GM18511 (cell line): ENCODE measurements around the gene CYP4Z1.
"Not testable (repeated sequence)": the region's sequence is repeated elsewhere in the genome, so short reads cannot be mapped to it uniquely, and the experiment has no call there.

Source experiments
- ATAC-seq: cut with Tn5 transposase; IDR thresholded peaks from one replicate; pipeline ENCODE4 v1.9.1; 2021; ENCODE audit warnings: mild to moderate bottlenecking, moderate library complexity; ENCODE audit not compliant: unreplicated experiment

CYP4Z1 gene, protein sequence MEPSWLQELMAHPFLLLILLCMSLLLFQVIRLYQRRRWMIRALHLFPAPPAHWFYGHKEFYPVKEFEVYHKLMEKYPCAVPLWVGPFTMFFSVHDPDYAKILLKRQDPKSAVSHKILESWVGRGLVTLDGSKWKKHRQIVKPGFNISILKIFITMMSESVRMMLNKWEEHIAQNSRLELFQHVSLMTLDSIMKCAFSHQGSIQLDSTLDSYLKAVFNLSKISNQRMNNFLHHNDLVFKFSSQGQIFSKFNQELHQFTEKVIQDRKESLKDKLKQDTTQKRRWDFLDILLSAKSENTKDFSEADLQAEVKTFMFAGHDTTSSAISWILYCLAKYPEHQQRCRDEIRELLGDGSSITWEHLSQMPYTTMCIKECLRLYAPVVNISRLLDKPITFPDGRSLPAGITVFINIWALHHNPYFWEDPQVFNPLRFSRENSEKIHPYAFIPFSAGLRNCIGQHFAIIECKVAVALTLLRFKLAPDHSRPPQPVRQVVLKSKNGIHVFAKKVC

DNA sequence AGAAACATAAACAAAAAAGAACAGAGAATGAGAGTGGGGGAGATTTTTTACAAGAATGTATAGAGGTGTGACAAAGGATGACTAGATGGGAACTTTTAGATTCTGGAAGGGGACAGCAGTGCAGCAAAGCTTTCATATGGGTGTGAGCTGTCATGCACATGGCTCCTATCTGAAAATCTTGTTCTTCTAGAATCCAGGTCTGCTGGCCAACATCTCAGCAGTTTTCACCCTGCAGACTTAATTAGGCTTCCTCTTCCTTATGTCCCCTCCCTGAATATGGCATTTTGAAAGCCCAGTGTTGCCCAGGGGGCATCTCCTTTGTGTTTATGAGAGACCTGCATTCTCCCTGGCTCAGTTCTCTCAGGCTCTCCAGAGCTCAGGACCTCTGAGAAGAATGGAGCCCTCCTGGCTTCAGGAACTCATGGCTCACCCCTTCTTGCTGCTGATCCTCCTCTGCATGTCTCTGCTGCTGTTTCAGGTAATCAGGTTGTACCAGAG, at the start of gene CYP4Z1:
CYP4Z1 (plus strand) TSS at position 135 of the 498 bp plus-strand sequence; CDS start at position 395, 260 bp downstream.
- no peak for ATAC-seq

DNA sequence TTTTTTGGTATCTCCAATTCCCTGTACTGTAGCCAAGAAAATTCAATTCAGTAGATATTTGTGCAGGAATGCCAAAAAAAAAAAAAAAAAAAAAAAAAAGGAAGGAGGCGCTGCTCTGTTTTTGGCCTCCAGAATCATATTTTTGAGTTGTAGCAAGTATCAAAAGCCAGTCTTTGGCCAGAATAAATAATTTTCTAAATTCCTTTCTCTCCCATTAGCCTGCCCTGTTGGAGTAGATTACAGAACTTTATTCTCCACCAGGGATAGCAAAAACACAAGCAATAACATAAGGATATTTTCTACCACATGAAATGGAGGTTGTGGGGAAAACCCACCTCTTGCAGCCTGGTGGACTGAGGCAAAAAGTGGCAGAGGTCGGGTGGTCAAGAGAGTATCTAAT, 46.0 kb upstream of the CYP4Z1 start:
- ATAC-seq, result no peak

DNA sequence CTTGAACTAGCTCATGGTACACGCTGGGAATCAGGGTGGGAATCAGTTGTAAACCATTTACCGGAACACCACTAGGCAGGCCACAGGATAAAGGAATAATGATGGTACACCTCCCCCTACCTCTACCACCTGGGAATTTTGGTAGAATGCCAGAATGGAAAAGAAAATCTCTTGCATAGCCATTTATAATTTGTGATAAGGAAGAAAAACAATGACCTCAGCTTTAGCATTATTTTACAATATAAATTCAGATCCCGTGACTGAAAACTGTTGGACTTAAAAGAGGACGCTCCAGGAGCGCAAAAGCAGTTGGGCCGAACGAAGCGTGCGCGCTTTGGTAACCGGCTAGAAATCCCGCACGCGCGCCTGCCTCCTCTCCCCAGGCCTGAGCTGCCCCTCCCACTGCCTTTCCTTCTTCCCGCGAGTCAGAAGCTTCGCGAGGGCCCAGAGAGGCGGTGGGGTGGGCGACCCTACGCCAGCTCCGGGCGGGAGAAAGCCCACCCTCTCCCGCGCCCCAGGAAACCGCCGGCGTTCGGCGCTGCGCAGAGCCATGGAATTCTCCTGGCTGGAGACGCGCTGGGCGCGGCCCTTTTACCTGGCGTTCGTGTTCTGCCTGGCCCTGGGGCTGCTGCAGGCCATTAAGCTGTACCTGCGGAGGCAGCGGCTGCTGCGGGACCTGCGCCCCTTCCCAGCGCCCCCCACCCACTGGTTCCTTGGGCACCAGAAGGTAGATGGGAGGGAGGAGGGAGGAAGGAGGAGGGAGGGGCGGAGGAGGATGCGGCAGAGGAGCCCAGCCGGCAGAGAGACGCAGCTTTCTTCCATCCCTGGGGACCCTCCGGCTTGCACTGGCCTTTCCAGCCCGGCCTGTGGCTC, 43.5 kb upstream of the CYP4Z1 start, which contains the start of gene CYP4X1:
CYP4X1 (plus strand) TSS at position 402 of the 873 bp plus-strand sequence; CDS start at position 551, 149 bp downstream.
- no peak for ATAC-seq

DNA sequence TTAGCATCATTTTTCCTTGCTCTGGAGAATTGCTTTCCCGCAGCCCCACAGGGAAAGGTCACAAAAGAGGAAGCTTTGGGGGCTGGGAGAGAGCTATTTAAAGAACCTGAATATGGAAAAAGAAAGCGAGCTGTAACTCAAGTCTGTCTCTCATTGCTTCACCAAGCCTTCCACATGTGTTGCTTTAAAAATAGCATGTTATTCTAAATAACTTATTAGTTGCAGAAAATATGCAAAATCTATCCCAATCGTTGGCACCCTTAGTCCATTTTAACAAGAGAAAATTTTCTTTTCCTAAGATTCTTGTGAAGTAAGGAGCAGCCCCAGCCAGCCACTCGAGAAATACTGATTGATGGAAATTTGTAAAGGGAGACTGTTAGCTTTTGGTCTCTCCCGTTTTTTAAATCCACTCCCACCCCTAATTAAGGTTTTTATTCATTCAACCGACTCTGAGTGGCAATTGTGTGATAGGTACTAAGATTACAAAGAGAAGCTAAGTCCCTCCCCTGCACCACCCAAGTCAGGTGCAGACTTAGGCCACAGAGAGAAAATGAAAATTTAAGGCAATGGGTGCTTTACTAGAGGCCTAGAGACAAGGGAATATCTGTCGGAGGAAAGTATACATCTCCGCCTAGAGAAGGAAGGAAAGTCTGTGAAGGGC, 42.8 kb upstream of the CYP4Z1 start:
- ATAC-seq, result no peak

DNA sequence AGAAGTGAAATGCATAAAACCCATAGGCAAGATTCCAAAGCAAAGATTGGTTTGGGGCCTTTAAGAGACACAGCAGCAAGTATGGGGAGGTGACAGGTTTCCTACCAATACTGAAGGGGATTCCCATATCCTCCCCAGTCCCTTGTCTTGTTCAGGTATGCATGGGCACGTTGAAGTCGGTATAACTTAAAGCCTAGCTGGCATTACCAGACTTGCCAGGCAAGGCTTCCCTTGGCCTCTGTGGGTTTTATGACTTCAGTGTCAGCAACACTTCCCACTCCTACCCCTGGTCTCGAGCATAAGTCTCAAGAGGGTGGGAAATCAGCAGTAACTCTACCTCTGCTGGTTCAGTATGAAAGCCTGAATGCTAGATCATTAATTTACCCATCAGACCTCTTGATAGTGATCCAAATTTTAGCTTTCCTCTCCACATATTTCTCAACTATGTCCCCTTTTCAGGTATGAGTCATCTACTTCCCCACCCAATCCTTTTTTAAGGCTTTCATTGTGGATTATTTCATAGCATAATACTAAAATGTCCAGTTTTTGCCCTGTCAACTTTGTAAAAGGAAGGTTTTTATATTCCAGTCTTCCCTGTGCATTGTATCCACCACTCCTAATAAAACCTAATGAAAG, 36.7 kb upstream of the CYP4Z1 start:
- ATAC-seq, result no peak

DNA sequence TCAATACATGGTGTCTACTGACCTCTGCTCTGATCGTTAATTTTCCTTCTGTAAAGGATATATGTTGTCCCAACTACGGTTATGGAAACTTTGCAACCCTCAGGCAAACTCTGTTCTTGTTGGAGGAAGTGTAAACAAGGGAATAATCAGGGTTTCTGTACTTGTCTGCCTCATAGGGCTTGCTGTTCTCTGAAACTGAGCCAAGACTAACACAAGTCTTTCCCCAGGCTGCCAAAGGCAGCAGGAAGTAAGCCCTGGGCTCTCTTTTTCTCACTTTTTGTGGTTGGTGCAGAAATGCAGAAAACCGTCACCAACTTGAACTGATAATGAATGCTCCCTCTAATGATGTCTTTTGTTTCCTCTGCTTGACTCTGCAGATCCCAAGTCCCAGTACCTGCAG, 36.0 kb upstream of the CYP4Z1 start:
- ATAC-seq, result no peak

DNA sequence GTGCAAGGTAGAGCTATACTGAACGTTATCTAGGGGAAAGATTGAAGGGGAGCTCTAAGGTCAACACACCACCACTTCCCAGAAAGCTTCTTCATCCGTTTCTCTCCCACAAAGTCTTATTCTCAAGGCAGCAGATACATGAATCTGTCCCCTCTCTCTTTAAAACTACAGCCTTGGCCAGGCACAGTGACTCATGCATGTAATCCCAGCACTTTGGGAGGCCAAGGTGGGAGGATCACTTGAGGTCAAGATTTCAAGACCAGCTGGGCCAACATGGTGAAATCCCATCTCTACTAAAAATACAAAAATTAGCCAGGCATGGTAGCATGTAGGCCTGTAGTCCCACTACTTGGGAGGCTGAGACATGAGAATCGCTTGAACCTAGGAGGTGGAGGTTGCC, 35.4 kb upstream of the CYP4Z1 start:
- ATAC-seq, result no peak

DNA sequence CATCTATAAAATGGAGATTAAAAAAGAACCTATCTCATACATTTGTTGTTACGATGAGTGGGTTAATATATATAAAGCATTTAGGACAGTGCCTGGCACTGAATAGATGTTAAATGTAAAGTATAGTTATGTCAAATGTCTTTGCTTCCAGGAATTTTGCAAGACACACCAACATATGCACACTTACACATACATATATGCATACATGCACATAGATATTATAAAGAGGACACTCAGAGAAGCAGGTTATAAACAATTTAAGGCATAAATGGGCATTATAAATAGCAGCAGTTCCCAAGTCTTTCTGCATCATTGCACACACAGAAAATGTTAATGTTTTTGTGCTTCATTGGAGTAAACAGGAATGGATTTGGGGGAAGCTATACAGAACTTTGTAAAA, 30.3 kb upstream of the CYP4Z1 start:
- ATAC-seq, result no peak

DNA sequence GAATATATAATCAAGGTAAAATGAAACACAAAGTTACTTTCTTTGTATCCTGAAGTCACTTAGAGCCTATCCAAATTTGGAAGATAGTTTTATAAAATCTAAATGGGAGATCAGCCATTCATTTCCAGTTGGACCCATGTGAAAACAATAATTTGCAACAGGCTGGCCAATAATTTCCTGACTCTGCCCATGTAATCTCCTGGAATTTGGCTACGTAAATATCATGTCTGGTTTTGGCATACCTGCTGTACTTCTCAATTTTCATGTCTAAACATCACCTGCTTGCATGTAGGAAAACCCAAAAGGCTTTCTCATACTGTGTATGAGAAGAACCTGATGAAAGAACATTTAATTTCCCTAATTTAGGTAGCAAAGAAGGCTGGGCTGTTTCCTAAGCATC, 7.7 kb upstream of the CYP4Z1 start:
- ATAC-seq, result no peak

DNA sequence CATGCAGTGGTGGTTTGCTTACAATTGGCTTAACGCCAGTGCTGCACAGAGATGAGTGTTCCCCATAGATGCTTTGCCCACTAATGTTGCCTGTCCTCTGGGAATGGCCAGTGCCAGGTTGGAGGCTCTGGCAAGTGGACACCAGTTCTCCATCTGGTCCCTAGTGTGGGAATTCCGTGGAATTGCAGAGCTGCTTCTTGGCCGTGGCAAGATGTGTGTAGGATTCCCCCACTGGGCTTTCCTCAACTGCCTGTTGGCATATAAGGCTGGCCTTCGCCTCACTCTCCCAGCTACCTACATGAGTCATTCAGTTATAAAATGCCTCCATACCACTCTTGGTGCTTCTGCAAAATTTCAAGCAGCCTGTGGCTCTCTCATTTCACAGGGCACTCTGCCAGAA, 2.0 kb downstream of the CYP4Z1 start:
- ATAC-seq, result not testable (repeated sequence)

DNA sequence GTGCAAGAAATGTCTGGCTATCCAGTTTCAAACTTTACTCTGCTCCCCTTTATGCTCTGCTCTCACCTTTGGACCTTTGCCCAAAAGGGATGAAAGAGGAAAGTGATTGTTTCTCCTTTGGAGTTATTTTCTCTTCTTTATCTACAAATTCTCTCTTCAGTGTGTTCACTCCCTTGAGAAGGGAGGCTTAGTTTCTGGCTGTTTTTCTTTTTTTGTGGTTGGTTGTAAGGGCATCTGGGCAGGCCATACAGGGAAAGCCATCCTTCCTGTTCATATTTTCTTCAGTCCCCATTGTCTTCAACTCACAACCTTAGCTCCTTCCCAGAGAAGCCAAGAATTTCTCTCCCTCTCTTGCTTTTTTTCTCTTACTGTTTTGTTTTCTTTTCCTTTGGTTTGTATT, 2.5 kb downstream of the CYP4Z1 start:
- not testable (repeated sequence) for ATAC-seq

DNA sequence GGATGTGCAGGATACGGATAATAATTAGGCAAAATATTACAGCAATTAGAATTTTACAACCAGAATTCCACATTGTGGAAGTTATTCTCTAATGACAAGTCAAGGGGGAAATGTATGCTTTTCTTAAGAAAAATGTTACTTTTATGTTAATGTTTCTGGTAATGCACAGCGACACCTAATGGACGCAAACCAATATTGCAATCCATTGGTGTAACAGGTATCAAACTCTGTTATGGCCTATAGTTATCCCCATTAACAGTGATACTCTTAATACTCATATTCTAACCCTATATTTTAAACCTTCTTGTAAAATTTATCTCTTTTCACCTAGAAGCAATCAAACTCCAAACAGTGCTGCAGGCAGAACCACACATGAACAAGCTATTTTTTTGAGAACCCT, 22.3 kb downstream of the CYP4Z1 start:
- not testable (repeated sequence) for ATAC-seq

DNA sequence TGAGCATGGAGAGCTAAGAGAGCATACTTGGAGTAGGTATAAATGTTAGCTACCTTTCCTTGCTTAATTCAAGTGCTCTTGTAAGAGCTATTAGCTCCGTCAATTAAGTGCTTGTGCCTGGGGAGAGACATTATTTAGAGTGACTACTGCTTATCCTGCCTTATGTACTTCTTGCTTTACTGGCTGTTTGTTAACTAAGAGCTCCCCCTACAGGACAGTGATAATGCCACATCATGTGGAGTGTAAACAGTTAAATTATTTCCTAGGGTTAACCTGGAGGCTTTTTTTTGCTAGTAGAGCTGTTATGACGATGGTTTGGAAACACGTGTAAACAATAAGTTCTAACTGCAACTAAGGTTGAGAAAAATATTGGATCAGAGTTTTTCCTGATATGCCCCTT, 24.4 kb downstream of the CYP4Z1 start:
- not testable (repeated sequence) for ATAC-seq

DNA sequence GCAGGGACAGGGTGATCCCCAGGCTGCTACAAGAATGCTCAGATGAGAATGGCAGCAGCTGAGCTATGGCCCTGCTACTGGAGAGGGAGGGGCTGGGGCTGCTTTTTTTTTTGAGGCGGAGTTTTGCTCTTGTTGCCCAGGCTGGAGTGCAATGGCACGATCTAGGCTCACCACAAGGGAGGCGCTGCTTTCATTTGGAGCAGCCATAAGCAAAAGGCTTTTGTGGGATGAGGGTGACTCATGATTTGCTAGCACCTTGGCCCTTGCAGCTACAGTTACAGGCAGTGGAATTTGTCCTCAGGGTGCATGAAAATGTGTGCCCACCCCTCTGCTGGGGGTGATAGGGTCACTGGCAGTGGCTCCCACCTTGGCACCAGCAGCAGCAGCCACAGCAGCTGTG, 37.8 kb downstream of the CYP4Z1 start:
- ATAC-seq, result no peak

DNA sequence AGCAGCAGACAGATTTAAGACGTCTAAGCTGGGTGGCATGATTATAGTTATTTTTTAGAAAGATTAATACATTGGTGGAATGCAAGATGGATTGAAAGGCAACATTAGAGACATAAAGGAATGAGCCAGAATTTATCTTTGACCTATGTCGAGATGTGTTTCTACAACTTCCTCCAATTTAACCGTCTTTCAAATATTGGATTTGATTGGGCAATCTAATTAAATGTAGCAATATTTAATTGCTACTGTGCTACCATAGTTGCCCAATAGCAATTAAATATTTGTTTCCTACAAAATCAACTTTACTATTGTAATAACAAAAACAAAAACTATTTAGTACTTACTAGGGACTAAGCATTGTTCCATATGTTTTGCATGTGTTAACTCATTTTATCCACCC, 39.8 kb downstream of the CYP4Z1 start:
- no peak for ATAC-seq

DNA sequence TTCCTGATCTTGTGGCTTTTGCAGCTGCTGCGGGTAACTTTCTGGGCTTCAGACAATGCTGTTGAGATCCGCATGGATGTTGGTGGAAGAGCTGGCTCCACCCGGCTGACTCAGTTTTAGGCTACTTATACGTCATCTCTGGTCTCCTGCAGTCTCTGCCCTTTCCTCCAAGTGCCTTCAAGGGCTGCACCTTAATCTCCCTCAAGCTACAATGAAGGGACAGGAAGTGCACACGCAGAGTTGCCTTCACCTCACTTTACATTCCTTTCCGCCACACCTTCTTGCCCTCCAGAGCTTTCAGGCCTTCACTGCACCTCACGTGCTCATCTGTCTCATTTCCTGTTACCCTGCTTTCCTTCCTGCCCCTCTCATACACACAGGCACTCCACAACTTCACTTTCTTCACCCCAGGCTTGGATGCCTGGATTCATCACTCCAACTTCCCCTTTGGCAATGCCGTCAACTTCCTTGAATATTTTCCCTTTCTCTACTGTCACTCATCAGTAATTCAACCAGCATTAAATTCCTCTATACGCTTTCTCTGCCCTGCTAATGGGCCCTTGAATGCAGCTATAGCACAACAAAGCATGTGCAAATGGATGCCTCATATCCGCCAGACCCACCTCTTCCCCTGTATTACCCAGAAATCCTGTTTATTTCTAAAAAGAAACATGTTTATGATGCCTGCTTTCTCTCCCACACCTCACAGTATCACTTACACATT, 41.0 kb downstream of the CYP4Z1 start:
- not testable (repeated sequence) for ATAC-seq

DNA sequence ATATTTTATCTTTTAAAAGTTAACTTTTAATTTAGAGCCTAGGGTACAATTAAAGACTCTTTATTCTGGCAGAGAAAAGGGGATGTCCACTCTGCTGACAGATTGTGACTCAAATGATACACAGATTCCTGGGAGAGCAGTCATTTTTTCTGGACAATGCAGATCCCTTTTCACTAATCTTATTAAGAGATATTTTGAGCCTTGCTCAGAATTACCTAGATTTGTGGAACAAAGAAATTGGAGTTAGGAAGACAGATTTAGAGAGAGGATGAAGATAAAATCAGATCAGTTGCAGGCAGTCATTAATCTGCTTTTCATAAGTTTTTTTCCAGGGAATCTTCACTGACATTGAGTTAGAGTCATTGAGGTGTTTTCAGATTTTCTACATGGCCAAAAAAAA, 42.5 kb downstream of the CYP4Z1 start:
- not testable (repeated sequence) for ATAC-seq

DNA sequence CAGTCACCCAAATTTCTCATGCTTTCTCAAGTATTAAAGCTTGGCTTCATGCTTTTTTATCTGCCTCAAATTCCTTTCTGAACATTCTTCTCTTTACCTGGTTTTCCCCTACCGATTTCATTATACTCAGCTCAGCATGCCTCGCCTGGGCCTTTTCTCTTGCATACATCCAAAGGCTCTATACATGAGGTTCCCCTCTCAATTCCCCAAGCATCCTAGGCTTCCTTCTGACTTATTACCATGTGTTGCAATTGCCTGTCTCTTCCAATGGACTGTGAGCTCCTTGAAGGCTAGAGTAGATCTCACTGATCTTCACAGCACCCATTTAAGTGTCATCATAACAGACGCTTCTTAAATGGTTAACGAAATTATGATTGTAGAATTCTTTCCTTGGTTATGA, 46.1 kb downstream of the CYP4Z1 start:
- no peak for ATAC-seq

DNA sequence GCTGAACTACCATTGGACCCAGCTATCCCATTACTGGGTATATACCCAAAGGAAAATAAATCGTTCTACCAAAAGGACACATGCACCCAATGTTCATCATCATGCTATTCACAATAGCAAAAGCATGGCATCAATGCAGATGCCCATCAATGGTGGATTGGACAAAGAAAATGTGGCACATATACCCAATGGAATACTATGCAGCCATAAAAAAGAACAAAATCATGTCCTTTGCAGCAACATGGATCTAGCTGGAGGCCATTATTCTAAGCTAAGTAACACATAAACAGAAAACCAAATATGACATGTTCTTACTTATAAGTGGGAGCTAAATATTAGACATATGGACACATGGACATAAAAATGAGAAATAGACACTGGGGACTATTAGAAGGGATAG, 54.0 kb downstream of the CYP4Z1 start:
- ATAC-seq, result not testable (repeated sequence)

DNA sequence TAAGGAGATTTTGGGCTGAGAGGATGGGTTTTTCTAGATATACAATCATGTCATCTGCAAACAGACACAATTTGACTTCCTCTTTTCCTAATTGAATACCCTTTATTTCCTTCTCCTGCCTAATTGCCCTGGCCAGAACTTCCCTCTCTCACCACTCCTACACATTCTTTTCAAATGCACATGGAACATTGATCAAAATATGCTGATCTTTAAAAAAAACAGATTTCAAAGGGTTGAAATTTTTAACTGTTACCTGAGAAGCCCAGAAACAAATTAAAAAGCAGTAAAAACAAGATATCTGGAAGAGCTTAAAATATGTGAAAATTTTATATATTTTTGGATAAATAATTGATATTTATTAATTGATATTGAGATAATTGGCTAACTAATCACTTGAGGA, 57.8 kb downstream of the CYP4Z1 start:
- ATAC-seq, result not testable (repeated sequence)
